HL-60 (cell line): Measurements from ENCODE around the gene ZER1.

Experiments used
- DNase-seq, 2 experiments: peaks; one replicate each; pipeline ENCODE4 v3.0.0-alpha.2; 2010 to 2020; ENCODE audit warnings: low read depth in 1 of 2, low spot score in 1 of 2
- H3K27ac ChIP-seq: fragments of 250-450 bp; sonication (Bioruptor Pico); replicated peaks from 2 replicates; pipeline ENCODE4 v1.5.1; 2020; ENCODE audit warnings: mild to moderate bottlenecking, moderate library complexity
- H3K27me3 ChIP-seq: fragments of 250-450 bp; sonication (Bioruptor Pico); 2 replicates; pipeline ENCODE4 v1.5.1; 2021; ENCODE audit warnings: mild to moderate bottlenecking, moderate library complexity; ENCODE audit not compliant: insufficient read depth, poor library complexity, severe bottlenecking
- H3K4me3 ChIP-seq: replicated peaks from 2 replicates; pipeline ENCODE4 v1.5.1; 2011; ENCODE audit warnings: mild to moderate bottlenecking, control low read depth, low read length; ENCODE audit not compliant: insufficient read depth
- GABPA ChIP-seq: IDR thresholded peaks from 2 replicates; pipeline ENCODE4 v1.6.1; 2012; ENCODE audit warnings: low read depth
- POLR2AphosphoS5 ChIP-seq: IDR thresholded peaks from 2 replicates; pipeline ENCODE4 v1.6.1; 2012; ENCODE audit warnings: low read depth
- REST ChIP-seq: IDR thresholded peaks from 2 replicates; pipeline ENCODE4 v1.6.1; 2012; ENCODE audit warnings: low read depth; ENCODE audit not compliant: insufficient replicate concordance
- SPI1 ChIP-seq: IDR thresholded peaks from 2 replicates; pipeline ENCODE4 v1.6.1; 2012; ENCODE audit warnings: low read depth, mild to moderate bottlenecking, borderline replicate concordance
- TF ChIP-seq, protein P1 (sequence below): IDR thresholded peaks from one replicate; pipeline ENCODE4 v1.5.1; 2011; ENCODE audit warnings: low read length, control low read depth, inconsistent platforms; ENCODE audit not compliant: insufficient read depth

ZER1 gene

GRCh38 chr9:128787659-128788058 is 15.9 kb upstream of the ZER1 start:
- DNase-seq = peak in 1 of 2 experiments; percentile 16
- Histone ChIP-seq H3K27ac (peak overlapping the region; percentile 79), H3K27me3 (no peaks in the 10 kb centered on the region), H3K4me3 (peak overlapping the region; percentile 100)
- TF ChIP-seq GABPA = no peak

GRCh38 chr9:128786681-128787601 is 15.2 kb upstream of the ZER1 start, which contains the start of gene TBC1D13:
Gene TBC1D13, plus strand, starts transcription at chr9:128787253. Its CDS starts 101 bp downstream, at chr9:128787354.
- DNase-seq = peak; percentile 80 to 89
- H3K4me3 ChIP-seq = peak within 1 kb of the TSS; percentile 100
- H3K27me3 ChIP-seq = no peaks in the 10 kb centered on the region
- TF ChIP-seq SPI1 (no peak), GABPA (peak; percentile 85), POLR2AphosphoS5 (peak; percentile 51; the same call in 1 of the 2 replicates), REST (no peak)
- TF ChIP-seq, protein P1, sequence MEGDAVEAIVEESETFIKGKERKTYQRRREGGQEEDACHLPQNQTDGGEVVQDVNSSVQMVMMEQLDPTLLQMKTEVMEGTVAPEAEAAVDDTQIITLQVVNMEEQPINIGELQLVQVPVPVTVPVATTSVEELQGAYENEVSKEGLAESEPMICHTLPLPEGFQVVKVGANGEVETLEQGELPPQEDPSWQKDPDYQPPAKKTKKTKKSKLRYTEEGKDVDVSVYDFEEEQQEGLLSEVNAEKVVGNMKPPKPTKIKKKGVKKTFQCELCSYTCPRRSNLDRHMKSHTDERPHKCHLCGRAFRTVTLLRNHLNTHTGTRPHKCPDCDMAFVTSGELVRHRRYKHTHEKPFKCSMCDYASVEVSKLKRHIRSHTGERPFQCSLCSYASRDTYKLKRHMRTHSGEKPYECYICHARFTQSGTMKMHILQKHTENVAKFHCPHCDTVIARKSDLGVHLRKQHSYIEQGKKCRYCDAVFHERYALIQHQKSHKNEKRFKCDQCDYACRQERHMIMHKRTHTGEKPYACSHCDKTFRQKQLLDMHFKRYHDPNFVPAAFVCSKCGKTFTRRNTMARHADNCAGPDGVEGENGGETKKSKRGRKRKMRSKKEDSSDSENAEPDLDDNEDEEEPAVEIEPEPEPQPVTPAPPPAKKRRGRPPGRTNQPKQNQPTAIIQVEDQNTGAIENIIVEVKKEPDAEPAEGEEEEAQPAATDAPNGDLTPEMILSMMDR = no peak
- peak within 1 kb of the TSS; percentile 79 for H3K27ac ChIP-seq

GRCh38 chr9:128785427-128785826 is 13.7 kb upstream of the ZER1 start:
- H3K4me3 ChIP-seq = no peak overlapping the region
- H3K27me3 ChIP-seq = no peaks in the 10 kb centered on the region
- H3K27ac ChIP-seq = no peak overlapping the region
- TF ChIP-seq GABPA (no peak), POLR2AphosphoS5 (no peak)
- DNase-seq = no peak

DNA sequence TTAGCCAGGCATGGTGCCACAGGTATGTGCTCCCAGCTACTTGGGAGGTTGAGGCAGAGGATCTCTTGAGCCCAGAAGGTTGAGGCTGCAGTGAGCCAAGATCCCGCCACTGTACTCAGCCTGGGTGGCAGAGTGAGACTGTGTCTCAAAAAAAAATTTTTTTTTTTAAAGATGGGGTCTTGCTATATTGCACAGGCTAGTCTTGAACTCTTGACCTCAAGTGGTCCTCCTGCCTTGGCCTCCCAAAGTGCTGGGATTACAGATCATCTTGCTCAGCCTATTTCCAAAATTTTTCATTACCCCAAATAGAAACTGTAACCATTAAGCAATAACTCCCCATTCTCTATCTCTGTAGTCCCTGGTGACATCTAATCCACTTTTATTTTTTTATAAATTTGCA is 10.9 kb upstream of the ZER1 start:
- Histone ChIP-seq H3K4me3 (no peak overlapping the region), H3K27me3 (no peaks in the 10 kb centered on the region), H3K27ac (peak overlapping the region; percentile 74)
- TF ChIP-seq GABPA (no peak), POLR2AphosphoS5 (no peak), SPI1 (no peak), REST (no peak)
- TF ChIP-seq, protein P1 = no peak
- DNase-seq = no peak
